Measurements from ENCODE around the gene GPX3.

Gene GPX3

GRCh38 chr5:151034422-151035379 is 14.3 kb downstream of the GPX3 start:
- no peak for DNase-seq

GRCh38 chr5:151036556-151036955 is 16.2 kb downstream of the GPX3 start:
- no peak for DNase-seq

- DNase-seq: no peak
These were observed 17.4 kb downstream of the GPX3 start for GRCh38 chr5:151037561-151038411.

GRCh38 chr5:151038412-151038745 is 18.0 kb downstream of the GPX3 start:
- DNase-seq: no peak

GRCh38 chr5:151038801-151039238 is 18.4 kb downstream of the GPX3 start:
- DNase-seq: no peak

- no peak for DNase-seq
These were observed 19.3 kb downstream of the GPX3 start for GRCh38 chr5:151039665-151040064.

- DNase-seq: peak in 1 of 2 experiments; percentile 31
These were observed 19.9 kb downstream of the GPX3 start for GRCh38 chr5:151040211-151040747.

GRCh38 chr5:151041577-151042268 is 21.3 kb downstream of the GPX3 start:
- no peak for DNase-seq

GRCh38 chr5:151042453-151043093 is 22.2 kb downstream of the GPX3 start:
- DNase-seq: no peak

GRCh38 chr5:151047814-151048425 is 27.5 kb downstream of the GPX3 start:
- no peak for DNase-seq

- no peak for DNase-seq
These were observed 28.1 kb downstream of the GPX3 start for GRCh38 chr5:151048526-151048925.

- peak; percentile 41 to 70 for DNase-seq
These were observed 30.9 kb downstream of the GPX3 start for GRCh38 chr5:151051066-151051930.

GRCh38 chr5:151051931-151052608 is 31.7 kb downstream of the GPX3 start:
- DNase-seq: no peak

- DNase-seq: no peak
These were observed 32.4 kb downstream of the GPX3 start for GRCh38 chr5:151052836-151053235.

- DNase-seq: no peak
These were observed 33.5 kb downstream of the GPX3 start for GRCh38 chr5:151053796-151054462.

- DNase-seq: no peak
These were observed 34.3 kb downstream of the GPX3 start for GRCh38 chr5:151054709-151055108.

- no peak for DNase-seq
These were observed 34.9 kb downstream of the GPX3 start for GRCh38 chr5:151055336-151055735.

GRCh38 chr5:151056379-151057325 is 36.3 kb downstream of the GPX3 start:
- no peak for DNase-seq
